ENCODE measurements around the gene NSFL1C. TPM values are rescaled to one million over a fixed set of nuclear protein-coding genes. Genes with fewer than 3 reads are reported as not detected.

NSFL1C gene
- total RNA-seq, 1 experiment from 2014 or later, result 119 TPM

GRCh38 chr20:1436263-1436662 lies 30.4 kb downstream of the NSFL1C start:
- in situ Hi-C loops (cut with HindIII; ENCODE audit: low pct_unique_long_range_greater_than_20kb, low sequenced_read_pairs), result no loop called here
- DNase-seq (ENCODE audit: low read depth), result no peak

- no peak for DNase-seq (ENCODE audit: low read depth)
- in situ Hi-C loops (cut with HindIII; ENCODE audit: low pct_unique_long_range_greater_than_20kb, low sequenced_read_pairs), result no loop called here
Measured at GRCh38 chr20:1435337-1435699, 31.3 kb downstream of the NSFL1C start.

GRCh38 chr20:1434571-1435336 lies 31.9 kb downstream of the NSFL1C start:
- in situ Hi-C loops (cut with HindIII; ENCODE audit: low pct_unique_long_range_greater_than_20kb, low sequenced_read_pairs), result no loop called here
- DNase-seq (ENCODE audit: low read depth), result no peak

- in situ Hi-C loops (cut with HindIII; ENCODE audit: low pct_unique_long_range_greater_than_20kb, low sequenced_read_pairs), result no loop called here
- no peak for DNase-seq (ENCODE audit: low read depth)
Measured at GRCh38 chr20:1431158-1431557, 35.5 kb downstream of the NSFL1C start.

DNA sequence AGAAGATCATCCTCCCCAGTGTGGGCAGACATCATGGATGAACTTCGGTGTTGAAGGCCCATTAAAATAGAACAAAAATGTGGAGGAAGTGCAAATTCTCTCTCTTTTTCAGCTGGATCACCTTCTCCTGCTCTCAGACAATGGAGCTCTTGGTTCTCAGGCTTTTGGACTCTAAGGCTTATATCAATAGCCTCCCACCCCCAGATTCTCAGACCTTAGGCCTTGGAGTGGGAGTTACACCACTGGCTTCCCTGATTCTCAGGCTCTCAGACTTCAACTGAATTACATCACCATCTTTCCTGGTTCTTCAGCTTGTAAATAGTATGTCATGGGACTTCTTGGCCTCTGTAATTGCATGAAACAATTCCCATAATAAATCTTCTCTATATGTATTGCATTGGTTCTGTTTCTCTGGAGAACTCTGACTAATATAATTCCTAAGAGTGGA lies 36.6 kb downstream of the NSFL1C start:
- in situ Hi-C loops (cut with HindIII; ENCODE audit: low pct_unique_long_range_greater_than_20kb, low sequenced_read_pairs), result no loop called here
- DNase-seq (ENCODE audit: low read depth), result no peak

GRCh38 chr20:1429143-1429728 lies 37.4 kb downstream of the NSFL1C start:
- in situ Hi-C loops (cut with HindIII; ENCODE audit: low pct_unique_long_range_greater_than_20kb, low sequenced_read_pairs), result no loop called here
- no peak for DNase-seq (ENCODE audit: low read depth)

DNA sequence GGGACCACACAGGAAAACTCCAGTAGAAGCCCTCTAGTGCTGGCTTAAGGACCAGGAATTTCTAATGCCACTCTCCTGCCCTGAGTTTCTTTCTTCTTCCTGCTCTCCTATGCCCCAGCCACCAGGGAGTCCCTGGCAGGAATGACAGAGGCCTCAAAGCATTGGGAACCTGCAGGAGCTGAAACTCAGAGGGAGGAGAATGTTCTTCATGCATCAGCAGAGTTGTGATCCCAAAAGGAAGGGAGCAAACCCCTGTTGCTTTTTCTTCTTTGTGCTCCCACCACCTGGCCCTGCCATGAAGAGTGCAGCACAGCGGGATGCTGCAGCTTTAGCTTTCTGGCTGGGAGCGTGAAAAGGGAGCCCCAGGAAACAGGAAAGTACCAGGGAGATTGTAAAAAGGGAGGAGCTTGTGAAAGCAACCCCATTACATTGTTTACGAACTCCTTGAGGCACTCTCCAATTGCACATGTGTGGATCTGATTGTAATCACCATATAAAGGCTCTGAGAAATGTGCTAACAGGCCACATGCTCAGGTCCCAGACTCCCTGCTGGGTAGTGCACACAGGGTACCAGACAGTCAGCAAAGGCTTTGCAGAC lies 39.1 kb downstream of the NSFL1C start:
- DNase-seq (ENCODE audit: low read depth), result no peak

DNA sequence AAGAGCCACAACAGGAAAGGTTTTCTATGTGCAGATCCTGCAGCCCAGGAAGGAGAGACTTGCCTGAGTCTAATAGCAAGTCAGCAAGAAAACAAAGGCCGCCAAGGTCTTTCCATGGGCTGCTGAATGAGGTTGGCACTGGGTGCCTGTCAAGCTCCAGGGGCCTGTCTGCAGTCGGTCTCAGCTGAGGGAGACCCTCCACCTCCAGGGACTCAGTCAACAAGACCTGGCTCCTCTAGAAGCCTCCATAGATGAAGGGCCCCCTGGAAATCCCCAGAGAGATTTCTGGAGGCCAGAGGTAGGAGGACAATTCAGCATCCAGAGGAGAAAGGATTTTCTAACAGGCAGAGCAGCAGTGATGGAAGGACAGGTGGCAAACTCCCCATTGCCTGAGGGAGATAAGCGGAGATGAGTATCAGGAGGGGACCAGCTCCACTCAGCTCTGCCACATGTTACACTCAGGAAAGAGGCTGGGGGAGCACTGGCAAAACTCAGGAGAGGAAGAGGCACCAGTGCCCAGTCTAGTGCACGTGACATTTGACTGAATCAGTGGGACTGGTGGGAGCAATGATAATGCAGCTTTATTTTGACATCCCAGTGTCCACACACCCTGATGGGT lies 40.3 kb downstream of the NSFL1C start:
- DNase-seq (ENCODE audit: low read depth), result no peak
- in situ Hi-C loops (cut with HindIII; ENCODE audit: low pct_unique_long_range_greater_than_20kb, low sequenced_read_pairs), result no loop called here

More for the DNA sequence above, 39.1 kb downstream of the NSFL1C start:
- in situ Hi-C loops (cut with HindIII; ENCODE audit: low pct_unique_long_range_greater_than_20kb, low sequenced_read_pairs), result no loop called here

- in situ Hi-C loops (cut with HindIII; ENCODE audit: low pct_unique_long_range_greater_than_20kb, low sequenced_read_pairs), result no loop called here
- DNase-seq (ENCODE audit: low read depth), result no peak
Measured at GRCh38 chr20:1424336-1424735, 42.3 kb downstream of the NSFL1C start.

- peak; percentile 58 for DNase-seq (ENCODE audit: low read depth)
- in situ Hi-C loops (cut with HindIII; ENCODE audit: low pct_unique_long_range_greater_than_20kb, low sequenced_read_pairs), result no loop called here
Measured at GRCh38 chr20:1423625-1424106, 43.0 kb downstream of the NSFL1C start.

GRCh38 chr20:1423206-1423605 lies 43.4 kb downstream of the NSFL1C start:
- DNase-seq (ENCODE audit: low read depth), result no peak
- in situ Hi-C loops (cut with HindIII; ENCODE audit: low pct_unique_long_range_greater_than_20kb, low sequenced_read_pairs), result no loop called here

GRCh38 chr20:1422753-1423152 lies 43.9 kb downstream of the NSFL1C start:
- DNase-seq (ENCODE audit: low read depth), result no peak
- in situ Hi-C loops (cut with HindIII; ENCODE audit: low pct_unique_long_range_greater_than_20kb, low sequenced_read_pairs), result no loop called here

GRCh38 chr20:1420066-1420465 lies 46.6 kb downstream of the NSFL1C start:
- no peak for DNase-seq (ENCODE audit: low read depth)
- in situ Hi-C loops (cut with HindIII; ENCODE audit: low pct_unique_long_range_greater_than_20kb, low sequenced_read_pairs), result no loop called here

GRCh38 chr20:1418350-1418749 lies 48.3 kb downstream of the NSFL1C start:
- DNase-seq (ENCODE audit: low read depth), result no peak
- in situ Hi-C loops (cut with HindIII; ENCODE audit: low pct_unique_long_range_greater_than_20kb, low sequenced_read_pairs), result no loop called here

DNA sequence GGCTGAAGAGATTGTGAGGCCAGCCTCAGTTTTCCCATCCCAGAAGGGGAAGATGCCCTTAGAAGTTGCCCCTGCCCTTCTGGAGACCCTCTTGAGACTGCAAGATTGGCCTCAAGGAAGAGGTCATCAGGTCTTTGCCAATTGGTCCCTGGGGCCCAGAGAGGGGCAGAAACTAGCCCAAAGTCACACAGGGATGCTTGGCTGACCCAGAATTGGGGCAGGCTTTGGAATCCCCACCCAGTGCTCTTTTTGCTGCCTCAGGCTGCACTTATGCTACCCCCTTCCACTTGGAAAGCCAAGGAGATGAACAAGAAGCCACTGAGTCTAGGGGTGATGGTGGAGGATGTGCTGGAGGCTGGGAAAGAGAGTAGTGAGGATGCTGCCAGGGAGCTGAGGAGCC lies 48.9 kb downstream of the NSFL1C start:
- in situ Hi-C loops (cut with HindIII; ENCODE audit: low pct_unique_long_range_greater_than_20kb, low sequenced_read_pairs), result no loop called here
- no peak for DNase-seq (ENCODE audit: low read depth)

- in situ Hi-C loops (cut with HindIII; ENCODE audit: low pct_unique_long_range_greater_than_20kb, low sequenced_read_pairs), result no loop called here
- DNase-seq (ENCODE audit: low read depth), result no peak
Measured at GRCh38 chr20:1417273-1417672, 49.4 kb downstream of the NSFL1C start.

DNA sequence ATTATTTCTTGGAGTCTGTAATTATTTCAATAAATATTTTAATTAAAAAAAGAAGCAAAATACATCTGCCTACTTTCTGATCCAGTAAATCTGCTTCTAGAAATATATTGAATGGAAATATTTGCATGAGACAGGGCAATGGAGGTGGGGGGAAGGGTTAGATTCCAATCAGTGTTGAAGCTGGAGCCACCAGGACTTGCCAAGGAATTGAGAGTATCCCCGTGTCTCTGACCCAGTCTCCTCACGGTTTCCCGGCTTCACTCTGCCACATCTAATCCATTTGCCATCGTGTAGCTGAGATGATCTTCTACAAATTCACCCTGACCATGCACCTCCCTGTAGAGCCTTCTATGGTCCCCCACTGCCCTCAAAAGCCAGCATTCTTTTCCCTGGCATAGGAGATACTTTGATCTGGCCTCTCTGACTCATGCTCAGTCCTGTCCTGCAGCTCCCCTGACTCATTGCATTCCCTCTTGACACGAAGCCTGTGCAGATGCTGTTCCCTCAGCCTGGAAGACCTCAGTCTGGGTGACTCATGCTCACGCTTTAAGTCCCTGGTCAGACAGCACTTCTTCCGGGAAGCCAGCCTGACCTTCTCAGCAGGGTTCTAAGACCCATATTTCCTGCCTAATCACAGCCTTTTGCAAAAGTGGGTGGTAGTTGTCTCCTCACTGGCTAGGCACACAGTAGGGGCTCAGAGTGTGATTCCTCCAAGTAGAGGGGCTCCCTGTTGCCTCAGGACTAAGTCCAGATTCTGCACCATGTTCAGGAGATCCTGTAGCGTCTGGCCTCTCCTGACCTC lies 50.8 kb downstream of the NSFL1C start:
- in situ Hi-C loops (cut with HindIII; ENCODE audit: low pct_unique_long_range_greater_than_20kb, low sequenced_read_pairs), result no loop called here
- DNase-seq (ENCODE audit: low read depth), result peak; percentile 83

- in situ Hi-C loops (cut with HindIII; ENCODE audit: low pct_unique_long_range_greater_than_20kb, low sequenced_read_pairs), result no loop called here
- no peak for DNase-seq (ENCODE audit: low read depth)
Measured at GRCh38 chr20:1414982-1415381, 51.7 kb downstream of the NSFL1C start.
